GM12878 (cell line): ENCODE results near the gene AATF.

Experiments
- BRCA1 ChIP-seq: IDR thresholded peaks from 2 replicates; pipeline ENCODE4 v1.6.1; 2011; ENCODE audit warnings: low read depth, low read length, improper control_type of control experiment
- CTCF ChIP-seq, 3 experiments: IDR thresholded peaks in 2 of 3; conservative IDR thresholded peaks in 1 of 3; 2 replicates each; pipeline ENCODE4 v1.5.1; 2011; ENCODE audit warnings: low read depth in 3 of 3, low read length in 3 of 3, mild to moderate bottlenecking in 3 of 3, control low read depth in 2 of 3, moderate library complexity in 2 of 3, inconsistent platforms in 1 of 3, mixed read lengths in 1 of 3; ENCODE audit not compliant: control insufficient read depth in 2 of 3, insufficient read depth in 1 of 3; ENCODE audit errors: extremely low read depth in 1 of 3
- ESRRA ChIP-seq: IDR thresholded peaks from 2 replicates; pipeline ENCODE4 v1.6.1; 2012; ENCODE audit warnings: mild to moderate bottlenecking, low read length, improper control_type of control experiment
- GATAD2B ChIP-seq: fragments of 450-650 bp; conservative IDR thresholded peaks from 2 replicates; pipeline ENCODE4 v1.6.1; 2017; ENCODE audit warnings: low read depth, mild to moderate bottlenecking, moderate library complexity
- TAF1 ChIP-seq: IDR thresholded peaks from 2 replicates; pipeline ENCODE4 v1.6.1; 2011; ENCODE audit warnings: mild to moderate bottlenecking, low read depth, low read length, borderline replicate concordance

- TF ChIP-seq CTCF (IDR thresholded peaks at IDR 0.05 in 2 of 3, conservative IDR thresholded peaks at IDR 0.05 in 1 of 3; ENCODE audit: control insufficient read depth in 2 of 3, extremely low read depth in 1 of 3, insufficient read depth in 1 of 3, low read depth in 3 of 3, low read length in 3 of 3) (no peak), TAF1 (no peak), BRCA1 (no peak), ESRRA (no peak), GATAD2B (no peak)
These were observed 16.9 kb upstream of the AATF start for GRCh38 chr17:36931697-36932382.
